Measurements from ENCODE around the gene KCNQ2. TPM values are rescaled to one million over a fixed set of nuclear protein-coding genes. Genes with fewer than 3 reads are reported as not detected.

The KCNQ2 gene
- total RNA-seq, 1 donor from 2014 or later = 1.2 TPM

- no peak for DNase-seq
These were observed 68.9 kb downstream of the KCNQ2 start for GRCh38 chr20:63403403-63404105.

DNA sequence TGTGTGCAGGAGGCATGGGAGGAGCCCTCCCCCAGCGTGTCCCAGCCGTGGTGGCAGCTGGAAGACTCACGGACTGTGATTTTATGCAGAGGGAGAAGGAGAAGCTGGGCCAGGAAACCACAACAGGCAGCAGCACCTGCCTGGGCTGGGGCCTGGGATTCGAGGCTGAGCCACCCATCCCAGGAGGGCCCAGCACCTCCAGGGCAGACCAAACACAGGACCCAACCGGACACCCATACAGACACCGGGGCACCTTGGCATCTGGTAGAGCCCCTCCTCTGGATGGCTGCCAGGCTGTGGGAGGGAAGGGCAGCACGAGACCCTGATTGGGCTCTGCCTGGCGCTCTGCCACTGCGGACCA, 69.6 kb downstream of the KCNQ2 start:
- no peak for DNase-seq

GRCh38 chr20:63402181-63402859, 70.1 kb downstream of the KCNQ2 start:
- DNase-seq = no peak

DNA sequence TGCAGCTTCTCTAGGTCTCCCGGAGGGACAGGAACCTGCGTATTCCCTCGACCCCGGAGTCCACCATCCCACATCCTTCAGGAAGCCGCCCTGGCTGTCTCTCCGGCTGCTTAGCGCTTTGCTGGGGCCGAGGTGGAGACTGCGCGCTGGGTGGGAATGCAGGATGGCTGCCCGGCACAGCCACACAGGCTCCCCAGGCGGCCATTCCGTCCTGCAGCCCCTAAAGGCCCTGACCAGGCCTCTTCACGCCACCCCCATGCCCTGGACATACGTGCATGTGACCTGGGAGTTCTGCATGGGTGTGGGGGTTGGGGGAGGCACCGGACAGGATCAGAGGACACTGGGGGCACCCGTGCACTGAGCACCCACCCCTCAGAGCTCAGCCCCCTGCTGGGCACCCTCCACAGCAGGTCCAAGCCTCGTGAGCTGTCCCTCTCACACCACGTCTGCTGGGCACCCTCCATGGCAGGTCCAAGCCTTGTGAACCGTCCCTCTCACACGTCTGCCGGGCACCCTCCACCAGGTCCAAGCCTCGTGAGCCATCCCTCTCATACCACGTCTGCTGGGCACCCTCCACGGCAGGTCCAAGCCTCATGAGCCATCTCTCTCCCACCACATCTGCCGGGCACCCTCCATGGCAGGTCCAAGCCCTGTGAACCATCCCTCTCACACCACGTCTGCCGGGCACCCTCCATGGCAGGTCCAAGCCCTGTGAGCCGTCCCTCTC, 70.9 kb downstream of the KCNQ2 start:
- DNase-seq = no peak

- no peak for DNase-seq
These were observed 71.8 kb downstream of the KCNQ2 start for GRCh38 chr20:63400486-63401210.

- DNase-seq = no peak
These were observed 72.7 kb downstream of the KCNQ2 start for GRCh38 chr20:63399596-63400375.

DNA sequence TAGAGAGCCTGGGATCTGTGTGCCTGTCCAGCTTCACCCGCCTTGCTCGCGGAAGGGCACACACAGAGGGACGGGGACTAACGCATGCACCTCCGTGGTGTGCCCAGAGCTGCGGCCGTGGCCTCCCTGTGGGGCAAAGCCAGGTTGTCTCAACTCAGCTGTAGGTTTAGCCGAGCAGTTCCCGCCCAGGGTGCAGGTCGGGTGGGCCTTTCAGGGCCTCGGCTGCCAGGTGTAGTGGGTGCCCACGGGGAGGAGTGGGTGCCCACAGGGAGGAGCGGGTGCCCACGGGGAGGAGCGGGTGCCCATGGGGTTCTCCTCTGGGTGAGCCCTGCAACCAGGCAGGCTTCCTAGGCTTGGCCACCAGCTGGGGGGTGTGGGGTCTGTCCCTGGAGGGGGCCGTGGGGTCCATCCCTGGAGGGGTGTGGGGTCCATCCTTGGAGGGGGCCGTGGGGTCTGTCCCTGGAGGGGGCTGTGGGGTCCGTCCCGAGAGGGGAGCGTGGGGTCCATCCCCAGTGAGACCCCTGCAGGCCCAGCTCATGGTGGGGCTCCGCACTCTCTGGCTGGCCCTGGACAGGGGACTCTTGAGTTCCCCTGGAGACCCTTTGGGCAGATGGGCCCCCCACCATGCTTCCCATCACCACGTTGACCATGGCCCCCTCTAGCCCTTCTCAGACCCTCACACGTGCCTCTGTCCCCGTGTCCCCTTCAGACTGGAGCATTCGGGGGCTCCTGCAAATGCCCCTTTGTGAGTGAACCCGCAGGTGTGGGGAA, 73.5 kb downstream of the KCNQ2 start:
- no peak for DNase-seq

DNA sequence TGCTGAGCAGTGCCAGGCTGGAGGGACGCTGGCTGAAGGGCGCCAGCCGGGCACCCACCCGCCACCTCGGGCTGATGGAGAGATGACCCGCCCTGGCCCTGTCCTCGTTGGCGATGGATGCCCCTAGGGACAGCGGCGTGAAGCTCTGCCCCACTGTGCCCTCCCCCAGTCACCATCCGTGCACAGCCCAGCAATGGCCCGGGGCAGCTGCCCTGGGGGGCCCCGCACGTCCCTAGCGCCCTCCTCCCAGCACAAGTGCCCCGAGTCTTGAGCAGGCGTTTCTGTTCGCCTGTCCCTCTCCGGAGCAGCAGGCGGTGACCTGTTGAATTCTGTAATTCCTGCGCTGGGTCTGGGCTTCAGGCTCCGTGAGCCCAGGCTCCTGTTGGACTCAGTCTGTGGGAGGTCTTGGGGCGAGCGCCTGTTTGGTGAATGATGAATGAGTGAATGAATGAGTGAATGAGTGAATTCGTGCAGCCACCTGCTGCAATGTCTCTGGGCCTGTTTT, 74.5 kb downstream of the KCNQ2 start:
- DNase-seq = no peak

- no peak for DNase-seq
These were observed 75.2 kb downstream of the KCNQ2 start for GRCh38 chr20:63397155-63397843.

DNA sequence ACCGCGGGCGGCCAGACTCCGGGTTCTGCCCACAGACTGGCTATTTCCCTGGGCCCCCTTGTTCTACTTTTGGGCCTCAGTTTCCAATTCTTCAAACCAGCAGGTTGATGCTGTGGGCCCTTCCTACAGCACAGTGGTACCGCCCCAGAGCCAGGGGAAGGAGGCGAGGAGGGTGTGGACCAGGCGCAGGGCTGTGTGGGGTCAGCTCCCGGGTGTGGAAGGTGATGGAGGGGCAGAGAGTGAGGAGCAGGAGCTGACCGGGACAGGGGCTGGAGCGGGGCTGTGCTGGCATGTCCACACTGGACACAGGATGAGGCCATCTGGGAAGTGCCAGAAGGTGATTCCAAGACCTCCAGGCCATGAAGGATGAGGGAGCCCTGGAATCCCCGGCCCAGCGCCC, 76.2 kb downstream of the KCNQ2 start:
- no peak for DNase-seq

DNA sequence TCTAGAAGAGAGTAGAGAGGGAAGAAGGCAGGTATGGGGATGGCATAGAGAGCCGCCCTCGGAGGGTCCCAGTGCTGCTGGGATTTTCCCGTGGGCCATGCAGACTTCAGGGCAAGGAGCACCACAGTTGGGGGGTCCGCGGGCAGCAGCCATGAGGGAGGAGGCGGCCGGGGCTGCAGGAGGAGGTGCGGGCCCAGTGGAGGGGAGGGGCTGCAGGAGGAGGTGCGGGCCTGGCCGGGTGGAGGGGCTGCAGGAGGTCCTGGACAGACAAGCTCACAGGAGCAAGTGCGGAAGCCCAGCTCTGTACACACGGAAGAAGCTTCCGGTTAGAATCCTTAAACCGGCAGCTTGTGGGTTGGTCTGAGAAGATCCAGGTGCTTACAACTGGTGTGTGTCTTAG, 76.7 kb downstream of the KCNQ2 start:
- DNase-seq = no peak

- no peak for DNase-seq
These were observed 77.5 kb downstream of the KCNQ2 start for GRCh38 chr20:63394920-63395455.

- DNase-seq = no peak
These were observed 78.2 kb downstream of the KCNQ2 start for GRCh38 chr20:63394069-63394919.

GRCh38 chr20:63393566-63393965, 78.9 kb downstream of the KCNQ2 start:
- DNase-seq = no peak

DNA sequence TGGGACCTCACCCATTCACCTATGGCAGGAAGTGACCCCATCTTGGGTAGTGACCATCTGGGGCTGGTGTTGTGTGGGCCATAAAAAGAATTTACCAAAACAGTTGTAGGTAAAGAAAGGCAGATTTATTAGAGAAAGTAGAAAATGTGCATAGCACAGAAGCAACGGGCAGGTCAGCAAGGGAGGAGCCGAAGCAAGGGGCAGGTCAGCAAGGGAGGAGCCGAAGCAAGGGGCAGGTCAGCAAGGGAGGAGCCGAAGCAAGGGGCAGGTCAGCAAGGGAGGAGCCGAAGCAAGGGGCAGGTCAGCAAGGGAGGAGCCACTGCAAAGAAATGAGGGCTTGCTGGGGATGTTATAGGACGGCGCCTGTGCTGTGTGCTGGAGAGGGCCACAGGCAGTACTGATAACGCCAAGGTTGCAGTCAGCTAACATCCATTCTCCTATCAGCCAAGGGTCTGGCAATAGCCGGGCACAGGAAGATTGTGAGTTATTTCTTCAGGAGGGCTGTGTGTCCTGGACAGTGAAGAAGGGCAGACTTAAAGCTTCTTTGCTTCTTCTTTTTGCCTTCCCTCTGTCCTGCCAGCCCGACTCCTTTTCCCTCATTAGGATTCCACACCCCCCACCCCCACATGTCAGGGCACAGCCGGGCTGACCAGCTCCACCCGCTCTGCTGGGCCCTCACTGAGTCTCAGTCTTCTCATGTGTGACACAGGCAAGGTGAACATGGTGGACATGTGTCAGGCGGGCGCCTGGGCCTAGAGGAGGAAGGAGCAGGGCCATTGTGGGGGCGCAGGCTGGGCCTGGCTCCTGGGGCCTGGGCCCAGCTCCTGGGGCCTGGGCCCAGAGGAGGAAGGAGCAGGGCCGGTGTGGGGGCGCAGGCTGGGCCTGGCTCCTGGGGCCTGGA, 79.7 kb downstream of the KCNQ2 start:
- DNase-seq = no peak

DNA sequence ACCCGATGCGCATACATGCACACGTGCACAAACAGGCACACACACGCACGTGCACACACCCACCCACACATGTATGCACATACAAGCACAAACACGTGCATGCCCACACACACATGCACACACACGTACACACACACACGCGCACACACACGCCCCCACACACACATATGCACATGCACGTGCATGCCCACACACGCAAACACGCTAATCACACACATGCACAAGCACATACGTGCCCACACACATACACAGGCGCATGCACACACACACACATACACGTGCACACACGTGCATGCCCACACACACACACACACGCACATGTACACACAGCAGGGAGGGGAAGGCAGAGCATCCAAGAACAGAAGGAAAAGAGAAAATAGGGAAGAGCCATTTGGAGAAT, 84.5 kb downstream of the KCNQ2 start:
- no peak for DNase-seq

DNA sequence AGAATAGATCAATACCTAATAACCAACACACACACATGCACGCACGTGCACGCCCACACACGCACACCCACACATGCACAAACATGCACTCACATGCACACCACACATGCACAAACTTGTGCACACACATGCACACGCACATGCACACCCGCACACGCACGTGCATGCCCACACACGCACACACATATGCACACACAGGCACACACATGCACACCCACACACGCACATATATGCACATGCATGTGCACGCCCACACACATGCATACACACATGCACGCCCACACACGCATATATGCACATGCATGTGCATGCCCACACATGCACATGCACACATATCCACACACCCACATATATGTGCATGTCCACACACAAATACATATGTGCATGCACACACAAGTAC, 85.1 kb downstream of the KCNQ2 start:
- no peak for DNase-seq

- DNase-seq = no peak
These were observed 86.0 kb downstream of the KCNQ2 start for GRCh38 chr20:63386491-63386890.

Data from skin of body (tissue), 2 donors.